CD4-positive, alpha-beta T cell treated with Interleukin-12 subunit alpha and Interleukin-12 subunit beta, for 1 hour (primary cell): ENCODE data around the gene CCDC18.
"Not testable (repeated sequence)": the region's sequence is repeated elsewhere in the genome, so short reads cannot be mapped to it uniquely, and the experiment has no call there.

ENCODE experiments used
- DNase-seq: peaks from one replicate; pipeline ENCODE4 v3.0.0-alpha.2; 2020

Gene CCDC18

GRCh38 chr1:93239863-93240262, 59.3 kb downstream of the CCDC18 start:
- DNase-seq = no peak

GRCh38 chr1:93243233-93243632, 62.7 kb downstream of the CCDC18 start:
- DNase-seq = not testable (repeated sequence)

- no peak for DNase-seq
Observed at GRCh38 chr1:93244298-93245069, 64.0 kb downstream of the CCDC18 start.

- DNase-seq = no peak
Observed at GRCh38 chr1:93251966-93252365, 71.4 kb downstream of the CCDC18 start.

GRCh38 chr1:93252598-93252997, 72.1 kb downstream of the CCDC18 start:
- DNase-seq = no peak

GRCh38 chr1:93253516-93253915, 73.0 kb downstream of the CCDC18 start:
- DNase-seq = no peak

GRCh38 chr1:93255222-93256079, 74.9 kb downstream of the CCDC18 start:
- DNase-seq = no peak

GRCh38 chr1:93256433-93256832, 75.9 kb downstream of the CCDC18 start:
- DNase-seq = no peak

GRCh38 chr1:93257889-93258288, 77.4 kb downstream of the CCDC18 start:
- DNase-seq = no peak

- DNase-seq = not testable (repeated sequence)
Observed at GRCh38 chr1:93260726-93261125, 80.2 kb downstream of the CCDC18 start.

GRCh38 chr1:93262645-93263044, 82.1 kb downstream of the CCDC18 start:
- no peak for DNase-seq

- DNase-seq = not testable (repeated sequence)
Observed at GRCh38 chr1:93268888-93269287, 88.4 kb downstream of the CCDC18 start.

GRCh38 chr1:93275262-93275633, 94.7 kb downstream of the CCDC18 start:
- DNase-seq = not testable (repeated sequence)

GRCh38 chr1:93275634-93276295, 95.2 kb downstream of the CCDC18 start:
- DNase-seq = no peak

- not testable (repeated sequence) for DNase-seq
Observed at GRCh38 chr1:93277530-93277929, 97.0 kb downstream of the CCDC18 start.

GRCh38 chr1:93283496-93283895, 103.0 kb downstream of the CCDC18 start:
- no peak for DNase-seq

- no peak for DNase-seq
Observed at GRCh38 chr1:93288558-93288957, 108.0 kb downstream of the CCDC18 start.

- DNase-seq = no peak
Observed at GRCh38 chr1:93296555-93297154, 116.1 kb downstream of the CCDC18 start.

- DNase-seq = no peak
Observed at GRCh38 chr1:93301131-93301530, 120.6 kb downstream of the CCDC18 start.

- no peak for DNase-seq
Observed at GRCh38 chr1:93302078-93302477, 121.6 kb downstream of the CCDC18 start.

- peak; percentile 72 for DNase-seq
Observed at GRCh38 chr1:93304716-93305138, 124.2 kb downstream of the CCDC18 start.

- no peak for DNase-seq
Observed at GRCh38 chr1:93306920-93307319, 126.4 kb downstream of the CCDC18 start.

GRCh38 chr1:93313026-93313425, 132.5 kb downstream of the CCDC18 start:
- DNase-seq = no peak
